Measurements from ENCODE around the gene AQP10.

GRCh38 chr1:154344977-154345837 is 24.3 kb downstream of the AQP10 start:
- TF ChIP-seq CTCF (IDR thresholded peaks at IDR 0.05) (peak in 5 of 7 experiments; percentile 25 to 40 (median 37)), POLR2A (IDR thresholded peaks at IDR 0.05) (no peak)

Measured in body of pancreas (tissue), 4 donors.